Measurements from ENCODE around the gene USP32. TPM values are rescaled to one million over a fixed set of nuclear protein-coding genes. Genes with fewer than 3 reads are reported as not detected.
A peak's percentile ranks its signal among the peaks of the same experiment; 100 is the strongest.

Gene USP32
- total RNA-seq, 1 donor from 2014 or later = 53.6 TPM

DNA sequence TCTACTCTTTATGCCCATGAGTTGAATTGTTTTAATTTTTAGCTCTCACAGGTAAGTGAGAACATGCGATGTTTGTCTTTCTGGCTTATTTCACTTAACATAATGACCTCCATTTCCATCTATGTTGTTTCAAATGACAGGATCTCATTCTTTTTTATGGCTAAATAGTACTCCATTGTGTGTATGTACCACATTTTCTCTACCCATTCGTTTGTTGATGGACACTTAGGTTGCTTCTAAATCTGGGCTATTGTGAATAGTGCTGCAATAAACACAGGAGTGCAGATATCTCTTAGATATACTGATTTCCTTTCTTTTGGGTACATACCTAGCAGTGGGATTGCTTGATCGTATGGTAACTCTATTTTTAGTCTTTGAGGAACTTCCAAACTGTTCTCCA is 261.5 kb downstream of the USP32 start:
- TF ChIP-seq, protein P1, sequence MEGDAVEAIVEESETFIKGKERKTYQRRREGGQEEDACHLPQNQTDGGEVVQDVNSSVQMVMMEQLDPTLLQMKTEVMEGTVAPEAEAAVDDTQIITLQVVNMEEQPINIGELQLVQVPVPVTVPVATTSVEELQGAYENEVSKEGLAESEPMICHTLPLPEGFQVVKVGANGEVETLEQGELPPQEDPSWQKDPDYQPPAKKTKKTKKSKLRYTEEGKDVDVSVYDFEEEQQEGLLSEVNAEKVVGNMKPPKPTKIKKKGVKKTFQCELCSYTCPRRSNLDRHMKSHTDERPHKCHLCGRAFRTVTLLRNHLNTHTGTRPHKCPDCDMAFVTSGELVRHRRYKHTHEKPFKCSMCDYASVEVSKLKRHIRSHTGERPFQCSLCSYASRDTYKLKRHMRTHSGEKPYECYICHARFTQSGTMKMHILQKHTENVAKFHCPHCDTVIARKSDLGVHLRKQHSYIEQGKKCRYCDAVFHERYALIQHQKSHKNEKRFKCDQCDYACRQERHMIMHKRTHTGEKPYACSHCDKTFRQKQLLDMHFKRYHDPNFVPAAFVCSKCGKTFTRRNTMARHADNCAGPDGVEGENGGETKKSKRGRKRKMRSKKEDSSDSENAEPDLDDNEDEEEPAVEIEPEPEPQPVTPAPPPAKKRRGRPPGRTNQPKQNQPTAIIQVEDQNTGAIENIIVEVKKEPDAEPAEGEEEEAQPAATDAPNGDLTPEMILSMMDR (IDR thresholded peaks at IDR 0.05) = no peak
- Mint-ChIP-seq H3K27ac (ENCODE audit: unreplicated experiment) (no peak overlapping the region), H3K36me3 (ENCODE audit: unreplicated experiment) (peaks cover 8% of the 10 kb centered on the region), H3K27me3 (ENCODE audit: unreplicated experiment) (no peaks in the 10 kb centered on the region), H3K4me1 (ENCODE audit: unreplicated experiment) (peaks cover 29% of the 10 kb centered on the region), H3K9me3 (ENCODE audit: unreplicated experiment) (no peaks in the 10 kb centered on the region), H3K4me3 (ENCODE audit: unreplicated experiment) (no peak overlapping the region)
- DNase-seq (ENCODE audit: extremely low spot score, unreplicated experiment) = no peak

DNA sequence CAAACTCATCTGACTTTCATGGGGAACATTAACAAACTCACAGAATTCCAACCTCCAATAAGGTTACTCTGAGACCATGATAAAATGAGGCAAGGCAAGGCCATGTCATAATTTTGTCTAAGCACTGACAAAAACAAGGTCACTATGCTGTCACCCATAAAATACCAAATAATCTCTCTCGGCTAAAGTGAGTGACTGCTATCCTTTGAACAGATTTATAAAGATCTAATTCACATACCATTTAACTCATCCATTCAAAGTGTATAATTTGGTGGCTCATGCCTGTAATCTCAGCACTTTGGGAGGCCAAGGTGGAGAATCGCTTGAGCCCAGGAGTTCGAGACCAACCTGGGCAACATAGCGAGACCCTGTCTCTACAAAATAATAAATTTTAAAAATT is 262.8 kb downstream of the USP32 start:
- no peaks in the 10 kb centered on the region for H3K9me3 Mint-ChIP-seq (ENCODE audit: unreplicated experiment)
- no peaks in the 10 kb centered on the region for H3K27me3 Mint-ChIP-seq (ENCODE audit: unreplicated experiment)
- peaks cover 23% of the 10 kb centered on the region for H3K4me1 Mint-ChIP-seq (ENCODE audit: unreplicated experiment)
- peak overlapping the region; percentile 9 for H3K27ac Mint-ChIP-seq (ENCODE audit: unreplicated experiment)
- peak; percentile 19 for DNase-seq (ENCODE audit: extremely low spot score, unreplicated experiment)
- H3K36me3 Mint-ChIP-seq (ENCODE audit: unreplicated experiment) = peaks cover 8% of the 10 kb centered on the region
- TF ChIP-seq, protein P1 (IDR thresholded peaks at IDR 0.05) = no peak
- no peak overlapping the region for H3K4me3 Mint-ChIP-seq (ENCODE audit: unreplicated experiment)

Other genes with a start within 250 kb of the USP32 start
- not detected in 2 replicates for gene CA4, start 242.2 kb downstream of the USP32 start, total RNA-seq
- gene CHCT1, start 30.4 kb upstream of the USP32 start, total RNA-seq = not detected in 2 replicates
- gene APPBP2, start 134.1 kb upstream of the USP32 start, total RNA-seq = 51.7 and 65.0 TPM in 2 replicates
- 21.1 and 22.1 TPM in 2 replicates for gene PPM1D, start 208.1 kb upstream of the USP32 start, total RNA-seq

Data from osteocyte (in vitro differentiated cells).